ENCODE measurements around the gene KSR2.

Gene KSR2

DNA sequence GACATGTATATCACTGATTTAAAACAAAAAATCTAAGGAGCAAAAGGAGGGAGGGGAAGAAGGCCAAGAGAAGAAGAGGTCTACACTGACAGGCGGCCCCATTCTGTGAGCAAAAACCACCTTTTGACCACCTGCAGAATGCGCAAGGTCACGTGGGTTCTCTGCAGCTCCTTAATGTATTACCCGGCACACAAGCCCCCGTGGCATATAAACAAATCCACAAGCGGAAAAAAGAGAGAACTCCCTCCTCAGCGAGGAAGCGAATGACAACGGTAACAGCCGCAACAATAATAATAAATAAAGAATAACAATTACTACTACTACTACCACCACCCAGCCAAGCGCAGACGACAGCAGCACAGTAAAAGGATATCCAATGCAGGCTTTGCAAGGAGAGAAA lies 1.3 kb downstream of the KSR2 start:
- Histone ChIP-seq H3K27ac (no peak overlapping the region), H3K27me3 (peaks cover 77% of the 10 kb centered on the region), H3K36me3 (no peaks in the 10 kb centered on the region), H3K9me3 (no peaks in the 10 kb centered on the region), H3K4me3 (ENCODE audit: low read depth in 1 of 2, low read length in 1 of 2) (no peak overlapping the region), H3K4me1 (ENCODE audit: control insufficient read depth in 1 of 2, insufficient read depth in 1 of 2, low read depth in 1 of 2, low read length in 1 of 2) (no peaks in the 10 kb centered on the region)
- TF ChIP-seq, protein P1, sequence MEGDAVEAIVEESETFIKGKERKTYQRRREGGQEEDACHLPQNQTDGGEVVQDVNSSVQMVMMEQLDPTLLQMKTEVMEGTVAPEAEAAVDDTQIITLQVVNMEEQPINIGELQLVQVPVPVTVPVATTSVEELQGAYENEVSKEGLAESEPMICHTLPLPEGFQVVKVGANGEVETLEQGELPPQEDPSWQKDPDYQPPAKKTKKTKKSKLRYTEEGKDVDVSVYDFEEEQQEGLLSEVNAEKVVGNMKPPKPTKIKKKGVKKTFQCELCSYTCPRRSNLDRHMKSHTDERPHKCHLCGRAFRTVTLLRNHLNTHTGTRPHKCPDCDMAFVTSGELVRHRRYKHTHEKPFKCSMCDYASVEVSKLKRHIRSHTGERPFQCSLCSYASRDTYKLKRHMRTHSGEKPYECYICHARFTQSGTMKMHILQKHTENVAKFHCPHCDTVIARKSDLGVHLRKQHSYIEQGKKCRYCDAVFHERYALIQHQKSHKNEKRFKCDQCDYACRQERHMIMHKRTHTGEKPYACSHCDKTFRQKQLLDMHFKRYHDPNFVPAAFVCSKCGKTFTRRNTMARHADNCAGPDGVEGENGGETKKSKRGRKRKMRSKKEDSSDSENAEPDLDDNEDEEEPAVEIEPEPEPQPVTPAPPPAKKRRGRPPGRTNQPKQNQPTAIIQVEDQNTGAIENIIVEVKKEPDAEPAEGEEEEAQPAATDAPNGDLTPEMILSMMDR (IDR thresholded peaks at IDR 0.05): no peak

DNA sequence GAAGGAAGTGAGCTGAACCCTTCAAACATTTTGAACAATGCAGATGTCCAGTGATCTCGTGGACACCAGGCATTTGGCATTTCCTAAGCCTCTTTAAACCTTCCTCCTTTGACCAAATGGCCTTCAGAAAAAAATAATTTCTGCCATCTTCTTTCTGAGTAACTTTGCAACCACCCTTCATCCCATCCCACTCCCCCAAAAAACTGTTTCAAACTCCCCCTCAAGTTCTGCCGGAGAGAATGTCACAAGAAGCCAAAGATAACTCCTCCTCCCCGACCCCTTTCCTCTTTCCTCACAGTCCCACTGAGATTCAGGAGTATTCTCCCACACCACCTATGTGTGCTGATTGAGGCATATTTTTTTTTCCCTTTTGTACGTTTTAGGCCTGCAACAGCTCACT lies 1.7 kb downstream of the KSR2 start:
- Histone ChIP-seq H3K9me3 (no peaks in the 10 kb centered on the region), H3K27me3 (peaks cover 77% of the 10 kb centered on the region), H3K36me3 (no peaks in the 10 kb centered on the region), H3K4me3 (ENCODE audit: low read depth in 1 of 2, low read length in 1 of 2) (no peak overlapping the region), H3K4me1 (ENCODE audit: control insufficient read depth in 1 of 2, insufficient read depth in 1 of 2, low read depth in 1 of 2, low read length in 1 of 2) (no peaks in the 10 kb centered on the region), H3K27ac (no peak overlapping the region)
- TF ChIP-seq, protein P1 (IDR thresholded peaks at IDR 0.05): no peak

DNA sequence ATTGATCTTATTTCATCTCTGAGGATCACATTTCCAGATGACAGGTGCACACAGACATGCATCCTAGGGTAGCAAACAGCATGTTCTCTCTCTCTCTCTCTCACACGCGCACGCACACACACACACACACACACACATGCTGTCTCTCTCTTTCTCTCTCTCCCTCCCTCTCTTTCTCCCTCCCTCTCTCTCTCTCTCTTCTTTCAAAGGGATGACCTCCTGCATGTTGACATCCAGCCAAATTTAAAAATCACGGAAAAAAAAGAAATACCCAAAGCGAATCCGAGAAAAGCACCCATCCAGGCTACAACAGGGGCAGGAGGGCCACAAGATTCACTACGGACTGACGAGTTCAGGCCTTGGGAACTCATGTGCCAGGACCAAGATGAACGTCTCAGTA lies 2.3 kb downstream of the KSR2 start:
- Histone ChIP-seq H3K27ac (no peak overlapping the region), H3K27me3 (peaks cover 73% of the 10 kb centered on the region), H3K4me3 (ENCODE audit: low read depth in 1 of 2, low read length in 1 of 2) (no peak overlapping the region), H3K9me3 (no peaks in the 10 kb centered on the region), H3K36me3 (no peaks in the 10 kb centered on the region), H3K4me1 (ENCODE audit: control insufficient read depth in 1 of 2, insufficient read depth in 1 of 2, low read depth in 1 of 2, low read length in 1 of 2) (no peaks in the 10 kb centered on the region)
- TF ChIP-seq, protein P1 (IDR thresholded peaks at IDR 0.05): no peak

DNA sequence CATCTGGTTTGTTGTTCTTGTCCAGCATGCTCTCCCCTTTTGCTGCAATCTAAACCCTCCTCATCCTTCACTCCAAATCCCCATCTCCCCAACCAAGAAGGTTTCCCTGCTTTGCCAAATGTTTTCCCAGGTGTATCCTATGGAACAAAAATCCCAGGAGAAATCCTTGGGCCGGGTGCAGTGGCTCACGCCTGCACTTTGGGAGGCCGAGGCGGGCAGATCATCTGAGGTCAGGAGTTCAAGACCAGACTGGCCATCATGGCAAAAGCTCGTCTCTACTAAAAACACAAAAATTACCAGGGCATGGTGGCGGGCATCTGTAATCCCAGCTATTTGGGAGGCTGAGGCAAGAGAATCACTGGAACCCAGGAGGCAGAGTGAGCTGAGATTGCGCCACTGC lies 5.0 kb downstream of the KSR2 start:
- Histone ChIP-seq H3K27ac (no peak overlapping the region), H3K27me3 (peaks cover 49% of the 10 kb centered on the region), H3K9me3 (no peaks in the 10 kb centered on the region), H3K36me3 (no peaks in the 10 kb centered on the region), H3K4me1 (ENCODE audit: control insufficient read depth in 1 of 2, insufficient read depth in 1 of 2, low read depth in 1 of 2, low read length in 1 of 2) (no peaks in the 10 kb centered on the region), H3K4me3 (ENCODE audit: low read depth in 1 of 2, low read length in 1 of 2) (no peak overlapping the region)
- TF ChIP-seq, protein P1 (IDR thresholded peaks at IDR 0.05): no peak

DNA sequence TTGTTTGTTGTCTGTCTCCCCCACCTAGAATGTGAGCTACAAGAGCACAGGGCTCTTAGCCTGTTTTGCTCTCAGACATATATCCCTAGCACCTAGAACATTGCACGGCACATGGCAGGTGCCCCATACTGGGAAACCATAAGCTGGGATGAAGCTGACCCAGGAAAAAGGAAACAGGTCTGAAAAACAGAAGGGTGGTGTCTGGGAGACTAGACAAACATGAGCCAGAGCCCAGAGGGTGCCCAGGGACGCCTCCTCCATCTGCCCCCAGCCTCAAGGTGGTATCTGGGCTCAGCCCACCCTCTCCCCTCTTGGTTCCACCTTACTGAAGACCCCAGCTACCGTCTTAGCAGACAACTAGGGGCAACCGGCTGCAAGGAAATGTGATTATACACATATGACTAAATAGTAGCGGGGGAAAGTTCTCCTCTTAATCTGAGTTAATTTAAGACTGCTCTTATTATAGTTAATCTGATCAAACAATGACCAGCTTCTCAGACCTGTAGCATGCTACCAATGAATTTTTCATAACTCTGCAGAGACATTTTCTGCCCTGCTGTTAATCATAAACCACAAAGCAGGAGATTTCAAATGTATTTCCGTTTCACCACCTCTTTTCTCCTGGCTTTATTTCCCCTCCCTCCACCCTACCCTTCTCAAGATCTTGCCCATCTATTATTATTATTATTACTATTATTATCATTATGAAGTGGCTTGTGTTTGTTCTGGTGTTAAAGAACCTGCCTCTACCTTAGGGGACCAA lies 31.9 kb downstream of the KSR2 start:
- Histone ChIP-seq H3K27me3 (no peaks in the 10 kb centered on the region), H3K4me1 (ENCODE audit: control insufficient read depth in 1 of 2, insufficient read depth in 1 of 2, low read depth in 1 of 2, low read length in 1 of 2) (no peaks in the 10 kb centered on the region), H3K36me3 (no peaks in the 10 kb centered on the region), H3K27ac (no peak overlapping the region), H3K4me3 (ENCODE audit: low read depth in 1 of 2, low read length in 1 of 2) (no peak overlapping the region), H3K9me3 (no peaks in the 10 kb centered on the region)
- TF ChIP-seq, protein P1 (IDR thresholded peaks at IDR 0.05): no peak

Measured in neutrophil (primary cell).